Panc1 (cell line): ENCODE results near the gene KCNK10. TPM values are rescaled to one million over a fixed set of nuclear protein-coding genes. Genes with fewer than 3 reads are reported as not detected.

Source experiments
- ATAC-seq: fragments of 200-7000 bp; cut with Tn5 transposase; 2 replicates; pipeline ENCODE4 v1.9.1; 2020; ENCODE audit warnings: mild to moderate bottlenecking, moderate library complexity
- BruUV-seq: library from RNA; stranded (reverse); fragments of 400-500 nt; replicated peaks from 2 replicates; lab custom pipeline; 2021; lab: Mats Ljungman, UMichigan
- CTCF ChIA-PET: fragments of 300-600 bp; sonication (Branson Sonifier 250); formaldehyde crosslinking; loops from one replicate; lab custom pipeline; 2022; ENCODE audit warnings: antibody characterized with exemption; lab: Charles Lee
- POLR2A ChIA-PET: fragments of 300-600 bp; sonication (Branson Sonifier 250); formaldehyde crosslinking; loops from one replicate; lab custom pipeline; 2022; ENCODE audit warnings: antibody characterized with exemption; lab: Charles Lee
- DNase-seq: peaks from one replicate; pipeline ENCODE4 v3.0.0-alpha.2; 2010; ENCODE audit warnings: low read depth, low spot score
- H3K27ac ChIP-seq: 2 replicates; pipeline ENCODE4 v1.5.1; 2011; ENCODE audit warnings: mild to moderate bottlenecking, low read length, inconsistent platforms
- H3K27me3 ChIP-seq: fragments of 200-500 bp; sonication (Bioruptor generic); 2 replicates; pipeline ENCODE4 v1.6.0; 2014; ENCODE audit warnings: low read length, inconsistent platforms; ENCODE audit not compliant: control insufficient read depth, insufficient read depth
- H3K36me3 ChIP-seq: fragments of 200-500 bp; sonication (Bioruptor generic); 2 replicates; pipeline ENCODE4 v1.5.1; 2014; ENCODE audit warnings: inconsistent platforms, mild to moderate bottlenecking, low read length, moderate library complexity; ENCODE audit not compliant: control insufficient read depth, insufficient read depth
- H3K4me1 ChIP-seq: 2 replicates; pipeline ENCODE4 v1.5.1; 2011; ENCODE audit warnings: inconsistent platforms, mild to moderate bottlenecking, low read length, moderate library complexity; ENCODE audit not compliant: control insufficient read depth, insufficient read depth
- H3K4me3 ChIP-seq, 2 experiments: 2 replicates each; pipeline ENCODE4 v1.5.1; 2011 to 2012; ENCODE audit warnings: low read depth in 2 of 2, low read length in 2 of 2, mild to moderate bottlenecking in 2 of 2, inconsistent platforms in 1 of 2, moderate library complexity in 1 of 2
- H3K9me3 ChIP-seq: fragments of 200-500 bp; sonication (Bioruptor generic); 2 replicates; pipeline ENCODE4 v1.5.1; 2014; ENCODE audit warnings: low read depth, mild to moderate bottlenecking, inconsistent platforms, low read length, moderate library complexity; ENCODE audit not compliant: control insufficient read depth, insufficient read depth
- CTCF ChIP-seq: fragments of 450-650 bp; IDR thresholded peaks from 2 replicates; pipeline ENCODE4 v1.5.1; 2017; ENCODE audit warnings: mild to moderate bottlenecking
- POLR2AphosphoS5 ChIP-seq: IDR thresholded peaks from 2 replicates; pipeline ENCODE4 v1.6.1; 2012; ENCODE audit warnings: mild to moderate bottlenecking, low read depth, low read length, moderate library complexity
- REST ChIP-seq, 2 experiments: IDR thresholded peaks; 2 replicates each; pipeline ENCODE4 v1.6.1; 2011 to 2012; ENCODE audit warnings: low read depth in 2 of 2, control low read depth in 1 of 2, low read length in 1 of 2, mild to moderate bottlenecking in 1 of 2, moderate library complexity in 1 of 2; ENCODE audit not compliant: insufficient read depth in 1 of 2
- SIN3A ChIP-seq: IDR thresholded peaks from 2 replicates; pipeline ENCODE4 v1.6.1; 2012; ENCODE audit warnings: low read depth, mild to moderate bottlenecking, low read length, moderate library complexity, borderline replicate concordance; ENCODE audit not compliant: insufficient read depth
- TCF7L2 ChIP-seq: IDR thresholded peaks from 2 replicates; pipeline ENCODE4 v1.6.1; 2011; ENCODE audit warnings: mild to moderate bottlenecking, low read depth, low read length, inconsistent platforms
- in situ Hi-C: cut with HindIII; loops from 2 replicates; pipeline ENCODE4 v1.10.0; 2016; ENCODE audit warnings: low sequenced_read_pairs, low pct_unique_long_range_greater_than_20kb
- intact Hi-C: fragments of 100-400 bp; cut with micrococcal nuclease; formaldehyde crosslinking; loops from one replicate; pipeline ENCODE4 v1.10.0; 2022; ENCODE audit not compliant: unreplicated experiment
- total RNA-seq: library from RNA; stranded (reverse); gene quantifications from one replicate; pipeline ENCODE4 v1.2.1, GENCODE V29; 2021; ENCODE audit not compliant: unreplicated experiment

KCNK10 gene
- total RNA-seq, 1 experiment from 2014 or later, result 0.28 TPM

GRCh38 chr14:88245321-88245720 is 77.7 kb downstream of the KCNK10 start:
- no peaks in the 10 kb centered on the region; the same call in 1 of the 2 replicates for H3K4me1 ChIP-seq
- H3K27me3 ChIP-seq, result no peaks in the 10 kb centered on the region; the same call in 1 of the 2 replicates
- no peak overlapping the region for H3K4me3 ChIP-seq
- ChIA-PET POLR2A (no interaction called here), CTCF (no interaction called here)
- in situ Hi-C loops (no loop called here), intact Hi-C loops (no loop called here)
- TF ChIP-seq POLR2AphosphoS5 (no peak), CTCF (no peak), TCF7L2 (no peak), REST (IDR thresholded peaks at IDR 0.05; ENCODE audit: insufficient read depth in 1 of 2, low read depth in 2 of 2, low read length in 1 of 2) (no peak), SIN3A (no peak)
- ATAC-seq, result no peak
- no TSS peak for BruUV-seq
- no peaks in the 10 kb centered on the region for H3K36me3 ChIP-seq
- no peak for DNase-seq
- no peak overlapping the region for H3K27ac ChIP-seq
- H3K9me3 ChIP-seq, result no peaks in the 10 kb centered on the region

- Histone ChIP-seq H3K27ac (no peak overlapping the region), H3K36me3 (no peaks in the 10 kb centered on the region), H3K9me3 (no peaks in the 10 kb centered on the region), H3K4me1 (no peaks in the 10 kb centered on the region; the same call in 1 of the 2 replicates), H3K27me3 (no peaks in the 10 kb centered on the region; the same call in 1 of the 2 replicates), H3K4me3 (no peak overlapping the region)
- intact Hi-C loops (no loop called here), in situ Hi-C loops (no loop called here)
- DNase-seq (no peak), ATAC-seq (no peak)
- no TSS peak for BruUV-seq
- POLR2A ChIA-PET, result no interaction called here
- no peak for TF ChIP-seq POLR2AphosphoS5
- no peak for TF ChIP-seq TCF7L2
- TF ChIP-seq SIN3A, result no peak
- no peak for TF ChIP-seq REST (IDR thresholded peaks at IDR 0.05; ENCODE audit: insufficient read depth in 1 of 2, low read depth in 2 of 2, low read length in 1 of 2)
- TF ChIP-seq CTCF, result no peak
- CTCF ChIA-PET, result no interaction called here
Measured at GRCh38 chr14:88243946-88244345, 79.1 kb downstream of the KCNK10 start.
